IPS-15b (cell line): ENCODE measurements around the gene PADI4.
"Not testable (repeated sequence)": the region's sequence is repeated elsewhere in the genome, so short reads cannot be mapped to it uniquely, and the experiment has no call there.

Source experiments
- H3K27me3 ChIP-seq: one replicate; pipeline ENCODE4 v1.6.1; 2013; ENCODE audit warnings: low read length; ENCODE audit not compliant: control insufficient read depth, insufficient read depth
- H3K36me3 ChIP-seq: one replicate; pipeline ENCODE4 v1.6.1; 2013; ENCODE audit warnings: low read length; ENCODE audit not compliant: control insufficient read depth, insufficient read depth
- H3K4me1 ChIP-seq: one replicate; pipeline ENCODE4 v1.6.1; 2013; ENCODE audit warnings: mild to moderate bottlenecking, low read length; ENCODE audit not compliant: control insufficient read depth, insufficient read depth
- H3K4me3 ChIP-seq: one replicate; pipeline ENCODE4 v1.5.1; 2013; ENCODE audit warnings: low read depth, low read length
- H3K9ac ChIP-seq: one replicate; pipeline ENCODE4 v1.6.1; 2013; ENCODE audit warnings: low read depth, mild to moderate bottlenecking, low read length
- H3K9me3 ChIP-seq: one replicate; pipeline ENCODE4 v1.6.1; 2013; ENCODE audit warnings: mild to moderate bottlenecking, low read length; ENCODE audit not compliant: control insufficient read depth, insufficient read depth

Gene PADI4

GRCh38 chr1:17345506-17345905 lies 37.5 kb downstream of the PADI4 start:
- not testable (repeated sequence) for H3K4me3 ChIP-seq, H3K4me1 ChIP-seq, H3K9me3 ChIP-seq, H3K9ac ChIP-seq, H3K27me3 ChIP-seq, H3K36me3 ChIP-seq

- Histone ChIP-seq H3K9ac (no peak overlapping the region), H3K27me3 (no peaks in the 10 kb centered on the region), H3K4me1 (no peaks in the 10 kb centered on the region)
Measured at GRCh38 chr1:17346046-17346789, 38.2 kb downstream of the PADI4 start.

GRCh38 chr1:17347769-17348592 lies 40.0 kb downstream of the PADI4 start:
- Histone ChIP-seq H3K9ac (no peak overlapping the region), H3K27me3 (no peaks in the 10 kb centered on the region), H3K4me1 (no peaks in the 10 kb centered on the region), H3K4me3 (no peak overlapping the region), H3K9me3 (no peaks in the 10 kb centered on the region), H3K36me3 (no peaks in the 10 kb centered on the region)

More at GRCh38 chr1:17346046-17346789, 38.2 kb downstream of the PADI4 start:
- H3K9me3 ChIP-seq = no peaks in the 10 kb centered on the region
- H3K4me3 ChIP-seq = no peak overlapping the region
- no peaks in the 10 kb centered on the region for H3K36me3 ChIP-seq

GRCh38 chr1:17348593-17349234 lies 40.7 kb downstream of the PADI4 start:
- Histone ChIP-seq H3K27me3 (no peaks in the 10 kb centered on the region), H3K4me3 (no peak overlapping the region), H3K9ac (no peak overlapping the region), H3K9me3 (no peaks in the 10 kb centered on the region), H3K36me3 (no peaks in the 10 kb centered on the region), H3K4me1 (no peaks in the 10 kb centered on the region)

GRCh38 chr1:17350083-17350482 lies 42.1 kb downstream of the PADI4 start:
- Histone ChIP-seq H3K36me3 (no peaks in the 10 kb centered on the region), H3K9me3 (no peaks in the 10 kb centered on the region), H3K9ac (no peak overlapping the region), H3K27me3 (no peaks in the 10 kb centered on the region), H3K4me3 (no peak overlapping the region), H3K4me1 (no peaks in the 10 kb centered on the region)

GRCh38 chr1:17350928-17351446 lies 43.0 kb downstream of the PADI4 start:
- Histone ChIP-seq H3K9me3 (no peaks in the 10 kb centered on the region), H3K4me1 (no peaks in the 10 kb centered on the region), H3K36me3 (no peaks in the 10 kb centered on the region), H3K27me3 (no peaks in the 10 kb centered on the region), H3K9ac (no peak overlapping the region), H3K4me3 (no peak overlapping the region)

GRCh38 chr1:17351598-17352324 lies 43.8 kb downstream of the PADI4 start:
- no peaks in the 10 kb centered on the region for H3K9me3 ChIP-seq
- no peak overlapping the region for H3K9ac ChIP-seq
- no peaks in the 10 kb centered on the region for H3K36me3 ChIP-seq
- H3K27me3 ChIP-seq = no peaks in the 10 kb centered on the region
- no peaks in the 10 kb centered on the region for H3K4me1 ChIP-seq
- no peak overlapping the region for H3K4me3 ChIP-seq

- no peaks in the 10 kb centered on the region for H3K9me3 ChIP-seq
- H3K36me3 ChIP-seq = no peaks in the 10 kb centered on the region
- no peak overlapping the region for H3K9ac ChIP-seq
- H3K27me3 ChIP-seq = no peaks in the 10 kb centered on the region
- H3K4me3 ChIP-seq = no peak overlapping the region
- no peaks in the 10 kb centered on the region for H3K4me1 ChIP-seq
Measured at GRCh38 chr1:17352419-17352909, 44.5 kb downstream of the PADI4 start.

- no peaks in the 10 kb centered on the region for H3K4me1 ChIP-seq
- H3K9ac ChIP-seq = no peak overlapping the region
- H3K27me3 ChIP-seq = no peaks in the 10 kb centered on the region
- no peak overlapping the region for H3K4me3 ChIP-seq
- no peaks in the 10 kb centered on the region for H3K9me3 ChIP-seq
- H3K36me3 ChIP-seq = no peaks in the 10 kb centered on the region
Measured at GRCh38 chr1:17355898-17356297, 47.9 kb downstream of the PADI4 start.

- Histone ChIP-seq H3K36me3 (no peaks in the 10 kb centered on the region), H3K9ac (no peak overlapping the region), H3K27me3 (no peaks in the 10 kb centered on the region), H3K4me1 (no peaks in the 10 kb centered on the region), H3K4me3 (no peak overlapping the region), H3K9me3 (no peaks in the 10 kb centered on the region)
Measured at GRCh38 chr1:17356387-17357026, 48.5 kb downstream of the PADI4 start.

GRCh38 chr1:17358557-17358956 lies 50.6 kb downstream of the PADI4 start:
- Histone ChIP-seq H3K27me3 (no peaks in the 10 kb centered on the region), H3K4me1 (no peaks in the 10 kb centered on the region), H3K4me3 (no peak overlapping the region), H3K9ac (no peak overlapping the region), H3K36me3 (no peaks in the 10 kb centered on the region), H3K9me3 (no peaks in the 10 kb centered on the region)
